Suprapubic skin (tissue), 3 donors: ENCODE measurements around the gene CBLL1.

Experiments used
- POLR2A ChIP-seq, 2 donors: fragments of 450-650 bp; IDR thresholded peaks; one replicate each; pipeline ENCODE4 v1.6.1; 2017; ENCODE audit warnings: antibody characterized with exemption in 2 of 2, mild to moderate bottlenecking in 2 of 2, moderate library complexity in 2 of 2
- TF ChIP-seq, protein P1 (sequence below), 2 donors: fragments of 200-600 bp in 1 of 2; fragments of 450-650 bp in 1 of 2; sonication (generic) in 1 of 2; IDR thresholded peaks; one replicate each; pipeline ENCODE4 v1.5.1; 2016 to 2019; ENCODE audit warnings: antibody characterized with exemption in 2 of 2, mild to moderate bottlenecking in 1 of 2, moderate library complexity in 1 of 2

DNA sequence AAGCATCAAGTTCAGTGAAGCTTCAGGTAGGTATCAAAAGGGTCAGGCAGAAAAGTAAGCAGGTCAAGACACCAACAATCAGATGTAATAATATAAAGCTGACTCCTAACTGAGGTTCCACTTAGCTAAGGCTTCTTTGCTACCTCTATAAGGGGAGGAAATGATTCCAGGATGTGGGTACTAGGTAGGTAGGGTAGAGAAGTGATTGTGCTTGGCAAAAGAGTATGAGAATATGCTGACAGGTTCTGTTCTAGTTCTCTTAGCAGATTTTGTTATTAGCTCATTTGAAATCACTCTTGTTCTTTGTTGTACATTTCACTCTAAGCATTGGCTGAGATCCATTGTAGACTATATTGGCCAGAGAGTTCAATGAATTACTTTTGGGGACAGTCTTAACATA lies 40.7 kb upstream of the CBLL1 start:
- no peak for TF ChIP-seq POLR2A (IDR thresholded peaks at IDR 0.05)
- TF ChIP-seq, protein P1, sequence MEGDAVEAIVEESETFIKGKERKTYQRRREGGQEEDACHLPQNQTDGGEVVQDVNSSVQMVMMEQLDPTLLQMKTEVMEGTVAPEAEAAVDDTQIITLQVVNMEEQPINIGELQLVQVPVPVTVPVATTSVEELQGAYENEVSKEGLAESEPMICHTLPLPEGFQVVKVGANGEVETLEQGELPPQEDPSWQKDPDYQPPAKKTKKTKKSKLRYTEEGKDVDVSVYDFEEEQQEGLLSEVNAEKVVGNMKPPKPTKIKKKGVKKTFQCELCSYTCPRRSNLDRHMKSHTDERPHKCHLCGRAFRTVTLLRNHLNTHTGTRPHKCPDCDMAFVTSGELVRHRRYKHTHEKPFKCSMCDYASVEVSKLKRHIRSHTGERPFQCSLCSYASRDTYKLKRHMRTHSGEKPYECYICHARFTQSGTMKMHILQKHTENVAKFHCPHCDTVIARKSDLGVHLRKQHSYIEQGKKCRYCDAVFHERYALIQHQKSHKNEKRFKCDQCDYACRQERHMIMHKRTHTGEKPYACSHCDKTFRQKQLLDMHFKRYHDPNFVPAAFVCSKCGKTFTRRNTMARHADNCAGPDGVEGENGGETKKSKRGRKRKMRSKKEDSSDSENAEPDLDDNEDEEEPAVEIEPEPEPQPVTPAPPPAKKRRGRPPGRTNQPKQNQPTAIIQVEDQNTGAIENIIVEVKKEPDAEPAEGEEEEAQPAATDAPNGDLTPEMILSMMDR (IDR thresholded peaks at IDR 0.05): no peak
